Measurements from ENCODE around the gene SPTSSA.

SPTSSA gene

GRCh38 chr14:34407951-34408350 is 54.1 kb downstream of the SPTSSA start:
- Histone ChIP-seq H3K9me3 (ENCODE audit: severe bottlenecking) (no peaks in the 10 kb centered on the region), H3K27me3 (ENCODE audit: insufficient read depth, poor library complexity, severe bottlenecking) (no peaks in the 10 kb centered on the region), H3K4me3 (ENCODE audit: severe bottlenecking) (no peak overlapping the region), H3K4me1 (ENCODE audit: insufficient read depth, poor library complexity, severe bottlenecking) (no peaks in the 10 kb centered on the region), H3K36me3 (ENCODE audit: low read depth) (no peaks in the 10 kb centered on the region), H3K27ac (ENCODE audit: poor library complexity, severe bottlenecking) (no peak overlapping the region)
- TF ChIP-seq, protein P1, sequence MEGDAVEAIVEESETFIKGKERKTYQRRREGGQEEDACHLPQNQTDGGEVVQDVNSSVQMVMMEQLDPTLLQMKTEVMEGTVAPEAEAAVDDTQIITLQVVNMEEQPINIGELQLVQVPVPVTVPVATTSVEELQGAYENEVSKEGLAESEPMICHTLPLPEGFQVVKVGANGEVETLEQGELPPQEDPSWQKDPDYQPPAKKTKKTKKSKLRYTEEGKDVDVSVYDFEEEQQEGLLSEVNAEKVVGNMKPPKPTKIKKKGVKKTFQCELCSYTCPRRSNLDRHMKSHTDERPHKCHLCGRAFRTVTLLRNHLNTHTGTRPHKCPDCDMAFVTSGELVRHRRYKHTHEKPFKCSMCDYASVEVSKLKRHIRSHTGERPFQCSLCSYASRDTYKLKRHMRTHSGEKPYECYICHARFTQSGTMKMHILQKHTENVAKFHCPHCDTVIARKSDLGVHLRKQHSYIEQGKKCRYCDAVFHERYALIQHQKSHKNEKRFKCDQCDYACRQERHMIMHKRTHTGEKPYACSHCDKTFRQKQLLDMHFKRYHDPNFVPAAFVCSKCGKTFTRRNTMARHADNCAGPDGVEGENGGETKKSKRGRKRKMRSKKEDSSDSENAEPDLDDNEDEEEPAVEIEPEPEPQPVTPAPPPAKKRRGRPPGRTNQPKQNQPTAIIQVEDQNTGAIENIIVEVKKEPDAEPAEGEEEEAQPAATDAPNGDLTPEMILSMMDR (IDR thresholded peaks at IDR 0.05; ENCODE audit: poor library complexity, severe bottlenecking) = no peak
- ATAC-seq (ENCODE audit: low read depth) (no peak), DNase-seq (ENCODE audit: low spot score) (no peak)

- Histone ChIP-seq H3K27me3 (ENCODE audit: insufficient read depth, poor library complexity, severe bottlenecking) (no peaks in the 10 kb centered on the region), H3K4me1 (ENCODE audit: insufficient read depth, poor library complexity, severe bottlenecking) (no peaks in the 10 kb centered on the region), H3K9me3 (ENCODE audit: severe bottlenecking) (no peaks in the 10 kb centered on the region), H3K4me3 (ENCODE audit: severe bottlenecking) (no peak overlapping the region), H3K27ac (ENCODE audit: poor library complexity, severe bottlenecking) (no peak overlapping the region), H3K36me3 (ENCODE audit: low read depth) (no peaks in the 10 kb centered on the region)
- DNase-seq (ENCODE audit: low spot score) = no peak
- no peak for ATAC-seq (ENCODE audit: low read depth)
- TF ChIP-seq, protein P1 (IDR thresholded peaks at IDR 0.05; ENCODE audit: poor library complexity, severe bottlenecking) = no peak
Observed at GRCh38 chr14:34404416-34404815, 57.6 kb downstream of the SPTSSA start.

DNA sequence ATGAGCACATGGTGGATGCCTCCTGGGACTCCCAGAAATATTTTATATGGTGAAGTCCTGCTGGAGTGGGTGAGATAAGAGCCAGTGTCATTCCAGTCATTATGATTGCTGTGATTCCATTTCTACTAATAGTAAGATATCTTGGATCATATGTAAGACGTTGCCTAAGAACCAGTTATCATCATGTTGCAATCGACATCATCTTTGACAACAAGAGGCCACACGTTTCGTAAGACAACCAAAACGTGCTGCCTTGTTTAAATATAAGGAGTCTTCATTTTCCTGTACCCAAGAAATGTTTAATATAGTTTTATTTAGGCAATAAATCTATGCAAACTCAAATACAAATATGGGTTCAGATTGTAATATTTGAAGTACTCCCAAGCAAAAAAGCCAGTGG is 58.4 kb downstream of the SPTSSA start:
- Histone ChIP-seq H3K9me3 (ENCODE audit: severe bottlenecking) (no peaks in the 10 kb centered on the region), H3K4me3 (ENCODE audit: severe bottlenecking) (no peak overlapping the region), H3K27ac (ENCODE audit: poor library complexity, severe bottlenecking) (no peak overlapping the region), H3K27me3 (ENCODE audit: insufficient read depth, poor library complexity, severe bottlenecking) (no peaks in the 10 kb centered on the region), H3K36me3 (ENCODE audit: low read depth) (no peaks in the 10 kb centered on the region), H3K4me1 (ENCODE audit: insufficient read depth, poor library complexity, severe bottlenecking) (no peaks in the 10 kb centered on the region)
- TF ChIP-seq, protein P1 (IDR thresholded peaks at IDR 0.05; ENCODE audit: poor library complexity, severe bottlenecking) = no peak
- DNase-seq (ENCODE audit: low spot score) (no peak), ATAC-seq (ENCODE audit: low read depth) (no peak)

DNA sequence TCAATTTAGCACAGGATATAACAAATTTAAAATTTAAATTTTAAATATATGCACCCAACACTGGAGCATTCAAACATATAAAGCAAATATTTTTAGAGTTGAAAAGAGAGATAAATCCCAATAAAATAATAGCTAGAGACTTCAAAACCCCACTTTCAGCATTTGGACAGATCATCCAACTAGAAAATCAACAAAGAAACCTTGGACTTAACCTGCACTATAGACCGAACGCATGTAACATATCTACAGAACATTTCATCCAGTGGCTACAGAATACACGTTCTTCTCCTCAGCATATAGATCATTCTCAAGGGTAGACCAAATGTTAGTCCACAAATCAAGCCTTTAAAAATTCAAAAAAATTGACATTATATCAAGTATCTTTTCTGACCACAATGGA is 64.0 kb downstream of the SPTSSA start:
- TF ChIP-seq, protein P1 (IDR thresholded peaks at IDR 0.05; ENCODE audit: poor library complexity, severe bottlenecking) = no peak
- ATAC-seq (ENCODE audit: low read depth) (no peak), DNase-seq (ENCODE audit: low spot score) (no peak)
- Histone ChIP-seq H3K9me3 (ENCODE audit: severe bottlenecking) (no peaks in the 10 kb centered on the region), H3K4me3 (ENCODE audit: severe bottlenecking) (no peak overlapping the region), H3K4me1 (ENCODE audit: insufficient read depth, poor library complexity, severe bottlenecking) (no peaks in the 10 kb centered on the region), H3K27ac (ENCODE audit: poor library complexity, severe bottlenecking) (no peak overlapping the region), H3K27me3 (ENCODE audit: insufficient read depth, poor library complexity, severe bottlenecking) (no peaks in the 10 kb centered on the region), H3K36me3 (ENCODE audit: low read depth) (no peaks in the 10 kb centered on the region)

DNA sequence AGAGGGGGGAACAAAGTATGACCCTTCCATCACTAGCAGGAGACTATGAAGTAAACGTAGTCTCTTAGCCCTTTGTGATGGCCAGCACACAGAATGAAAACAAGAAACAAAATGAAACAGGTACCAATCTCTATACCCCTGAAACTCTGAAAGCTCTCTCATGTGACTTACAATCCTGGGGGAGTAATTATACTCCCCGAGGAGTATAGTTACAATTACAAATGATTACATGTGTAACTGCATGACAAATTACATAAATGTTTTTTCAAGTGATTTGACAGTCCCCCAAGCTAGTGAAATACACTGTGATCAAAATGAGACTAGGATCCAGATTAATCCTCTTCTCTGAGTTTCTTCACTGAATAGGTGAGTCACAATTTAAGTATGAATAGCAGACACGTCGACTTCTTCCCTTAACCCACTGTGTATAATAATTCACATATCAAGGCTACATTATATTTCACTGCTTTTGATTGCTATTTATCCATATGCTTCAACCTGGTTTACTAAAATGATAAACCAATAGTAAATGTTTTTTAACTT is 74.0 kb downstream of the SPTSSA start:
- H3K36me3 ChIP-seq (ENCODE audit: low read depth) = 0 out of 2 replicates have a peak, but pooled peaks cover 2% of the 10 kb centered on the region
- TF ChIP-seq, protein P1 (IDR thresholded peaks at IDR 0.05; ENCODE audit: poor library complexity, severe bottlenecking) = no peak
- no peak for DNase-seq (ENCODE audit: low spot score)
- H3K27ac ChIP-seq (ENCODE audit: poor library complexity, severe bottlenecking) = no peak overlapping the region
- peaks cover 3% of the 10 kb centered on the region for H3K9me3 ChIP-seq (ENCODE audit: severe bottlenecking)
- H3K4me1 ChIP-seq (ENCODE audit: insufficient read depth, poor library complexity, severe bottlenecking) = peaks cover 6% of the 10 kb centered on the region
- H3K27me3 ChIP-seq (ENCODE audit: insufficient read depth, poor library complexity, severe bottlenecking) = no peaks in the 10 kb centered on the region
- no peak overlapping the region for H3K4me3 ChIP-seq (ENCODE audit: severe bottlenecking)
- ATAC-seq (ENCODE audit: low read depth) = no peak

Data from RWPE2 (cell line).